ENCODE results near the gene THAP4.

THAP4 gene

DNA sequence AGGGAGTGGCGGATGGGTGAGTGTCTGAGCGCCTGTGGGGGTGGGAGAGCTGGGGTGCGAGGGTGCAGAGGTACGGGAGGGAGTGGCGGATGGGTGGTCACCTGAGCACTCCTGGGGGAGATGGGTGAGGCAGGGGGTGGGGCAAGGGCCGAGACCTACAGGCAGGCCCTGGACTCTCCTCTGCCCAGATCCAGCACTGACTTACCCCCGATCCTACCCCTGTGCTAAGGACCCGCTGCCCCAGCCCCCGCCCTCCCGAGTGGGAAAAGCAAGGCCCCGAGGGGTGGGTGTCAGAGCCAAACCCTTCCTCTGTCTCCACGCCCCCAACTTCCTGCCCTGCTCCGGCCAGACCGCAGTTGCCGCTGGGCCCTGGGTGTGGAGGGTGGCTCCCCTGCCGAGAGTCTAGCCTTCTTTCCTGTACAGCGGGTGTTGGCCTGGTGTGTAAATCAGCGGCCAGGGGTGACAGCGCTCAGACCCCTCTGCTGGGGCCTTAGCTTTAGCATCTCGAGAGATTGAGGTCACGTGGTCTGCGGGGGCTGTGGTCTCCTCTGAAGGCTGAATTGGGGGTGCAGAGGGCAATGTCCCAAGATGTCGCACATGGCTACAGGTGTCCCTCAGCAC lies 65.9 kb downstream of the THAP4 start:
- H2AFZ ChIP-seq (ENCODE audit: low read length), result no peak overlapping the region
- TF ChIP-seq, protein P1, sequence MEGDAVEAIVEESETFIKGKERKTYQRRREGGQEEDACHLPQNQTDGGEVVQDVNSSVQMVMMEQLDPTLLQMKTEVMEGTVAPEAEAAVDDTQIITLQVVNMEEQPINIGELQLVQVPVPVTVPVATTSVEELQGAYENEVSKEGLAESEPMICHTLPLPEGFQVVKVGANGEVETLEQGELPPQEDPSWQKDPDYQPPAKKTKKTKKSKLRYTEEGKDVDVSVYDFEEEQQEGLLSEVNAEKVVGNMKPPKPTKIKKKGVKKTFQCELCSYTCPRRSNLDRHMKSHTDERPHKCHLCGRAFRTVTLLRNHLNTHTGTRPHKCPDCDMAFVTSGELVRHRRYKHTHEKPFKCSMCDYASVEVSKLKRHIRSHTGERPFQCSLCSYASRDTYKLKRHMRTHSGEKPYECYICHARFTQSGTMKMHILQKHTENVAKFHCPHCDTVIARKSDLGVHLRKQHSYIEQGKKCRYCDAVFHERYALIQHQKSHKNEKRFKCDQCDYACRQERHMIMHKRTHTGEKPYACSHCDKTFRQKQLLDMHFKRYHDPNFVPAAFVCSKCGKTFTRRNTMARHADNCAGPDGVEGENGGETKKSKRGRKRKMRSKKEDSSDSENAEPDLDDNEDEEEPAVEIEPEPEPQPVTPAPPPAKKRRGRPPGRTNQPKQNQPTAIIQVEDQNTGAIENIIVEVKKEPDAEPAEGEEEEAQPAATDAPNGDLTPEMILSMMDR (IDR thresholded peaks at IDR 0.05; ENCODE audit: low read length), result no peak
- TF ChIP-seq EZH2phosphoT487 (IDR thresholded peaks at IDR 0.05; ENCODE audit: low read length) (no peak), EZH2 (optimal IDR thresholded peaks at IDR 0.05; ENCODE audit: low read depth, low read length) (no peak)
- H3F3A ChIP-seq (ENCODE audit: insufficient read depth, low read length), result no peaks in the 10 kb centered on the region
- H3K9ac ChIP-seq (ENCODE audit: low read length), result no peak overlapping the region
- H3K9me3 ChIP-seq (replicated peaks; ENCODE audit: insufficient read depth, low read length), result no peaks in the 10 kb centered on the region
- no peaks in the 10 kb centered on the region for H4K20me1 ChIP-seq (ENCODE audit: insufficient read depth, low read length)
- no peak overlapping the region for H3K4me3 ChIP-seq (ENCODE audit: low read length)
- no peaks in the 10 kb centered on the region for H3K27me3 ChIP-seq (replicated peaks; ENCODE audit: insufficient read depth, low read length)
- H3K27ac ChIP-seq (ENCODE audit: low read length), result no peak overlapping the region
- no peak overlapping the region for H3K4me2 ChIP-seq (ENCODE audit: low read depth, low read length)
- no peaks in the 10 kb centered on the region for H3K79me2 ChIP-seq (ENCODE audit: low read length)
- H3K4me1 ChIP-seq (ENCODE audit: low read length), result no peaks in the 10 kb centered on the region
- H3K36me3 ChIP-seq (replicated peaks; ENCODE audit: insufficient read depth, low read length), result no peaks in the 10 kb centered on the region
- H3K9me2 ChIP-seq (replicated peaks; ENCODE audit: insufficient read depth, low read length), result no peaks in the 10 kb centered on the region
- no peak for DNase-seq

DNA sequence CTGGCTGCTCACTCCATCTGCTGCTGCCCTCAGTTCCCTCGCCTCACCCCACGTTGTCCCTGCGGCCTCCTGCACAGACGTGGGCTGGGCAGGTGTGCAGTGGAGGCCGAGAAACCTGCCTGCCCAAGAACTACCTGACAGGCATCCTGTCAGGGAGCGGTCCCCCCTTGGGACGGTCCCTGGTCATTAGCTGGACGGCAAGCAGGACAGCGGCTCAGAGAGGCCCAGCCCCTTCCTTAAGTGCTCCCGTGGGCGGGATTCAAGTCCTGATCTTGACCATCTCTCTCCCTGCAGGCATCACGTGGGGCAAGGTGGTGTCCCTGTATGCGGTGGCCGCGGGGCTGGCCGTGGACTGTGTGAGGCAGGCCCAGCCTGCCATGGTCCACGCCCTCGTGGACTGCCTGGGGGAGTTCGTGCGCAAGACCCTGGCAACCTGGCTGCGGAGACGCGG lies 67.1 kb downstream of the THAP4 start:
- no peaks in the 10 kb centered on the region for H3K9me3 ChIP-seq (replicated peaks; ENCODE audit: insufficient read depth, low read length)
- no peak overlapping the region for H3K4me3 ChIP-seq (ENCODE audit: low read length)
- no peak overlapping the region for H2AFZ ChIP-seq (ENCODE audit: low read length)
- no peak for TF ChIP-seq EZH2phosphoT487 (IDR thresholded peaks at IDR 0.05; ENCODE audit: low read length)
- TF ChIP-seq, protein P1 (IDR thresholded peaks at IDR 0.05; ENCODE audit: low read length), result no peak
- TF ChIP-seq EZH2 (optimal IDR thresholded peaks at IDR 0.05; ENCODE audit: low read depth, low read length), result no peak
- no peaks in the 10 kb centered on the region for H3F3A ChIP-seq (ENCODE audit: insufficient read depth, low read length)
- no peak overlapping the region for H3K9ac ChIP-seq (ENCODE audit: low read length)
- H3K27me3 ChIP-seq (replicated peaks; ENCODE audit: insufficient read depth, low read length), result no peaks in the 10 kb centered on the region; the same call in 1 of the 2 replicates
- H3K9me2 ChIP-seq (replicated peaks; ENCODE audit: insufficient read depth, low read length), result no peaks in the 10 kb centered on the region
- no peak for DNase-seq
- H3K4me1 ChIP-seq (ENCODE audit: low read length), result no peaks in the 10 kb centered on the region
- no peak overlapping the region for H3K27ac ChIP-seq (ENCODE audit: low read length)
- no peaks in the 10 kb centered on the region for H3K79me2 ChIP-seq (ENCODE audit: low read length)
- no peaks in the 10 kb centered on the region for H3K36me3 ChIP-seq (replicated peaks; ENCODE audit: insufficient read depth, low read length)
- no peaks in the 10 kb centered on the region for H4K20me1 ChIP-seq (ENCODE audit: insufficient read depth, low read length)
- H3K4me2 ChIP-seq (ENCODE audit: low read depth, low read length), result no peak overlapping the region

DNA sequence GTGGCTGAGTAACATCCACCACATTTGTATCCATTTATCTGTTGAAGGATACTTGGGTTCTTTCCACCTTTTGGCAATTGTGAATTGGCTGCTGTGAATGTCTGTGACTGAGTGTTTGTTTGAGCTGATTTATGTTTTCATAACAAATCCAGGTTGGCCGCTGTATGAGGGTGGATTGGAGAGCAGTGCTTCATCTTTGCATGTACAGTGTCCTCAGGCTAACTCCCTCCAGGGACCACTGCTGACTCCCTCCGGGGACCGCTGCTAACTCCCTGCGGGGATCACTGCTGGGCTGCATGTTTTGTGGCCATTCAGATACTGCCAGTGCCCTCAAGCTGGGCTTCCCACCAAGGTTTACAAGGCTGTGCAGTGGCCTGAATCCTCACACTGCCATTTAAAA lies 68.2 kb downstream of the THAP4 start:
- TF ChIP-seq EZH2 (optimal IDR thresholded peaks at IDR 0.05; ENCODE audit: low read depth, low read length) (no peak), EZH2phosphoT487 (IDR thresholded peaks at IDR 0.05; ENCODE audit: low read length) (no peak)
- TF ChIP-seq, protein P1 (IDR thresholded peaks at IDR 0.05; ENCODE audit: low read length), result no peak
- H3K9ac ChIP-seq (ENCODE audit: low read length), result no peak overlapping the region
- no peak overlapping the region for H2AFZ ChIP-seq (ENCODE audit: low read length)
- H3K27me3 ChIP-seq (replicated peaks; ENCODE audit: insufficient read depth, low read length), result no peaks in the 10 kb centered on the region; the same call in 1 of the 2 replicates
- no peaks in the 10 kb centered on the region for H3K9me2 ChIP-seq (replicated peaks; ENCODE audit: insufficient read depth, low read length)
- H3K9me3 ChIP-seq (replicated peaks; ENCODE audit: insufficient read depth, low read length), result no peaks in the 10 kb centered on the region
- no peak overlapping the region for H3K27ac ChIP-seq (ENCODE audit: low read length)
- no peaks in the 10 kb centered on the region for H3F3A ChIP-seq (ENCODE audit: insufficient read depth, low read length)
- DNase-seq, result no peak
- no peaks in the 10 kb centered on the region for H3K36me3 ChIP-seq (replicated peaks; ENCODE audit: insufficient read depth, low read length)
- no peaks in the 10 kb centered on the region for H4K20me1 ChIP-seq (ENCODE audit: insufficient read depth, low read length)
- H3K4me1 ChIP-seq (ENCODE audit: low read length), result no peaks in the 10 kb centered on the region
- H3K4me2 ChIP-seq (ENCODE audit: low read depth, low read length), result no peak overlapping the region
- no peaks in the 10 kb centered on the region for H3K79me2 ChIP-seq (ENCODE audit: low read length)
- no peak overlapping the region for H3K4me3 ChIP-seq (ENCODE audit: low read length)

All from MM.1S (cell line).